ENCODE results near the gene SRRM4.

Gene SRRM4

GRCh38 chr12:119211884-119212283, 230.5 kb downstream of the SRRM4 start:
- Histone ChIP-seq H3K27ac (no peak overlapping the region), H3K36me3 (ENCODE audit: control insufficient read depth, insufficient read depth, low read length) (no peaks in the 10 kb centered on the region), H3K9me3 (ENCODE audit: control insufficient read depth, low read length) (no peaks in the 10 kb centered on the region), H2AFZ (no peak overlapping the region), H3K9ac (no peak overlapping the region), H3K4me1 (no peaks in the 10 kb centered on the region), H3K4me2 (ENCODE audit: low read length) (no peak overlapping the region), H3K79me2 (no peaks in the 10 kb centered on the region), H3K4me3 (ENCODE audit: low read depth, low read length) (no peak overlapping the region), H3K27me3 (ENCODE audit: control insufficient read depth, insufficient read depth, low read length) (no peaks in the 10 kb centered on the region)
- TF ChIP-seq, protein P1, sequence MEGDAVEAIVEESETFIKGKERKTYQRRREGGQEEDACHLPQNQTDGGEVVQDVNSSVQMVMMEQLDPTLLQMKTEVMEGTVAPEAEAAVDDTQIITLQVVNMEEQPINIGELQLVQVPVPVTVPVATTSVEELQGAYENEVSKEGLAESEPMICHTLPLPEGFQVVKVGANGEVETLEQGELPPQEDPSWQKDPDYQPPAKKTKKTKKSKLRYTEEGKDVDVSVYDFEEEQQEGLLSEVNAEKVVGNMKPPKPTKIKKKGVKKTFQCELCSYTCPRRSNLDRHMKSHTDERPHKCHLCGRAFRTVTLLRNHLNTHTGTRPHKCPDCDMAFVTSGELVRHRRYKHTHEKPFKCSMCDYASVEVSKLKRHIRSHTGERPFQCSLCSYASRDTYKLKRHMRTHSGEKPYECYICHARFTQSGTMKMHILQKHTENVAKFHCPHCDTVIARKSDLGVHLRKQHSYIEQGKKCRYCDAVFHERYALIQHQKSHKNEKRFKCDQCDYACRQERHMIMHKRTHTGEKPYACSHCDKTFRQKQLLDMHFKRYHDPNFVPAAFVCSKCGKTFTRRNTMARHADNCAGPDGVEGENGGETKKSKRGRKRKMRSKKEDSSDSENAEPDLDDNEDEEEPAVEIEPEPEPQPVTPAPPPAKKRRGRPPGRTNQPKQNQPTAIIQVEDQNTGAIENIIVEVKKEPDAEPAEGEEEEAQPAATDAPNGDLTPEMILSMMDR (IDR thresholded peaks at IDR 0.05): no peak

All from parathyroid adenoma (tissue), 2 donors.